OCI-LY1 (cell line): ENCODE data around the gene C11orf65.

Experiments used
- H2AFZ ChIP-seq: fragments of 200-600 bp; sonication (generic), shearing (Covaris generic); 2 replicates; pipeline ENCODE4 v1.6.0; 2014; ENCODE audit warnings: antibody characterized with exemption, mild to moderate bottlenecking, low read length
- H3F3A ChIP-seq: fragments of 200-600 bp; sonication (generic), shearing (Covaris generic); 2 replicates; pipeline ENCODE4 v1.6.0; 2014; ENCODE audit warnings: mild to moderate bottlenecking, antibody characterized with exemption, low read length, moderate library complexity; ENCODE audit not compliant: insufficient read depth
- H3K27ac ChIP-seq: fragments of 200-600 bp; sonication (generic); 2 replicates; pipeline ENCODE4 v1.5.1; 2014; ENCODE audit warnings: low read length, mixed run types, mild to moderate bottlenecking, low read depth; ENCODE audit not compliant: poor library complexity, severe bottlenecking
- H3K27me3 ChIP-seq: fragments of 200-600 bp; sonication (generic); 2 replicates; pipeline ENCODE4 v1.6.0; 2014; ENCODE audit warnings: antibody characterized with exemption, mild to moderate bottlenecking, low read length, moderate library complexity; ENCODE audit not compliant: insufficient read depth
- H3K36me3 ChIP-seq: fragments of 200-600 bp; sonication (generic); 2 replicates; pipeline ENCODE4 v1.6.1; 2014; ENCODE audit warnings: mild to moderate bottlenecking, antibody characterized with exemption, low read length, moderate library complexity, mixed read lengths; ENCODE audit not compliant: insufficient read depth
- H3K4me1 ChIP-seq: fragments of 200-600 bp; sonication (generic); 2 replicates; pipeline ENCODE4 v1.5.1; 2014; ENCODE audit warnings: mild to moderate bottlenecking, low read length, moderate library complexity; ENCODE audit not compliant: insufficient read depth, severe bottlenecking
- H3K4me2 ChIP-seq: fragments of 200-600 bp; sonication (generic), shearing (Covaris generic); 2 replicates; pipeline ENCODE4 v1.6.1; 2014; ENCODE audit warnings: low read length
- H3K4me3 ChIP-seq: fragments of 200-600 bp; sonication (generic); 2 replicates; pipeline ENCODE4 v1.5.1; 2014; ENCODE audit warnings: low read length, low read depth, mild to moderate bottlenecking, mixed read lengths; ENCODE audit not compliant: poor library complexity, severe bottlenecking
- H3K79me2 ChIP-seq: fragments of 200-600 bp; shearing (Covaris generic); 2 replicates; pipeline ENCODE4 v1.6.1; 2016; ENCODE audit warnings: mixed run types, low read length, mixed read lengths; ENCODE audit not compliant: insufficient read depth
- H3K9ac ChIP-seq: fragments of 200-600 bp; sonication (generic), shearing (Covaris generic); 2 replicates; pipeline ENCODE4 v1.6.1; 2014; ENCODE audit warnings: mild to moderate bottlenecking, low read length, mixed read lengths
- H3K9me2 ChIP-seq: fragments of 200-600 bp; sonication (generic), shearing (Covaris generic); 2 replicates; pipeline ENCODE4 v1.6.1; 2014; ENCODE audit warnings: low read depth, mild to moderate bottlenecking, low read length, mixed read lengths
- H3K9me3 ChIP-seq: fragments of 200-600 bp; shearing (Covaris generic); 2 replicates; pipeline ENCODE4 v1.6.1; 2014; ENCODE audit warnings: low read length, mixed read lengths
- H4K20me1 ChIP-seq: fragments of 200-600 bp; sonication (generic), shearing (Covaris generic); 2 replicates; pipeline ENCODE4 v1.6.0; 2016; ENCODE audit warnings: mild to moderate bottlenecking, low read length; ENCODE audit not compliant: insufficient read depth
- EZH2 ChIP-seq: fragments of 200-600 bp; sonication (generic), shearing (Covaris generic); IDR thresholded peaks from 2 replicates; pipeline ENCODE4 v1.8.0; 2017; ENCODE audit warnings: borderline replicate concordance, mixed run types, mild to moderate bottlenecking, antibody characterized with exemption, low read length, moderate library complexity, mixed read lengths
- TF ChIP-seq, protein P1 (sequence below): fragments of 200-600 bp; sonication (generic), shearing (Covaris generic); IDR thresholded peaks from 2 replicates; pipeline ENCODE4 v1.5.1; 2017; ENCODE audit warnings: mild to moderate bottlenecking, antibody characterized with exemption, low read length, moderate library complexity, mixed read lengths

C11orf65 gene

DNA sequence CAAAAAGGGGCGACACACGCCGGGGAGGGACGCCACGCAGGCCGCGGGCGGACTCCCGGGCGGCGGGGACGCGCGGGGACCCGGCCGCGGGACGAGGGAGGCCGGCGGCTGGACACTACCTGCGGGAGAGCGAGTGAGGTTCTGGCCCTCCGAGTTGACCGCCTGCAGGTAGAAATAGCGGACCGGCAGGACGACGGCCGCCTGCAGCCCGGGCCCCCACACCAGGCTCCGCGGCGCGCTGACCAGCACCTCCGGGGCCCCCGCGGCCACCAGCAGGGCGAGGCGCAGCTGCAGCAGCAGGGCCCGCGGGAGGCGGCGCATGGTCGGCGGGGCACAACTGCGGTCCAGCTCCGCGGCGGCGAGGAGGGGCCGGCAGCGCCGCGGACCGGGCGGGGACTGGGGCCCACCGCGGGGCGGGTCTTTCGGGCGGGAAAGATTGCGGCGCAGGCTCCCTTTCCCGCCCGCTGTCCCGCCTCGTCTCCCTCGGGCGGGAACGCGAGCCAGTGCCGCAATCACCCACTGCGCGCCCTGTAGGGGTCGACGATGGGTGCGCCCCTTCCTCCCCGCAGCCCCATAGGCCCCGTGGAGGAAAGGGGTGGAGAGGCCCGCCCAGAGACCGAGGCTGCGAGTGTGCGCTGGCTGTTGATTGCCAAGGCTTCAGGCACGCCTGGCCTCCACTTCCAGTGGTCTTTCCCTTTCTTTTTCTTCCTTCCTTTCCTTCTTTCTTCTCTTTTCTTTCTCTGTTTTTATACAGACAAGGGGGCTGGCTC, 30.9 kb upstream of the C11orf65 start, which contains the start of gene POGLUT3:
Gene POGLUT3, minus strand, starts transcription at position 339 of the 770 bp plus-strand sequence. Its CDS starts 18 bp downstream, at position 321.
- Histone ChIP-seq H3K79me2 (no peaks in the 10 kb centered on the region), H2AFZ (no peak within 1 kb of the TSS), H3K4me1 (peaks cover 11% of the 10 kb centered on the region), H3K4me2 (peak within 1 kb of the TSS; percentile 71), H3K36me3 (no peaks in the 10 kb centered on the region), H3K9me2 (no peaks in the 10 kb centered on the region), H3K4me3 (peak within 1 kb of the TSS; percentile 58), H3K27me3 (peaks cover 9% of the 10 kb centered on the region; the same call in 1 of the 2 replicates), H4K20me1 (no peaks in the 10 kb centered on the region), H3K9ac (peak within 1 kb of the TSS; percentile 4; the same call in 1 of the 2 replicates), H3K9me3 (no peaks in the 10 kb centered on the region), H3F3A (no peaks in the 10 kb centered on the region), H3K27ac (no peak within 1 kb of the TSS)
- no peak for TF ChIP-seq EZH2

DNA sequence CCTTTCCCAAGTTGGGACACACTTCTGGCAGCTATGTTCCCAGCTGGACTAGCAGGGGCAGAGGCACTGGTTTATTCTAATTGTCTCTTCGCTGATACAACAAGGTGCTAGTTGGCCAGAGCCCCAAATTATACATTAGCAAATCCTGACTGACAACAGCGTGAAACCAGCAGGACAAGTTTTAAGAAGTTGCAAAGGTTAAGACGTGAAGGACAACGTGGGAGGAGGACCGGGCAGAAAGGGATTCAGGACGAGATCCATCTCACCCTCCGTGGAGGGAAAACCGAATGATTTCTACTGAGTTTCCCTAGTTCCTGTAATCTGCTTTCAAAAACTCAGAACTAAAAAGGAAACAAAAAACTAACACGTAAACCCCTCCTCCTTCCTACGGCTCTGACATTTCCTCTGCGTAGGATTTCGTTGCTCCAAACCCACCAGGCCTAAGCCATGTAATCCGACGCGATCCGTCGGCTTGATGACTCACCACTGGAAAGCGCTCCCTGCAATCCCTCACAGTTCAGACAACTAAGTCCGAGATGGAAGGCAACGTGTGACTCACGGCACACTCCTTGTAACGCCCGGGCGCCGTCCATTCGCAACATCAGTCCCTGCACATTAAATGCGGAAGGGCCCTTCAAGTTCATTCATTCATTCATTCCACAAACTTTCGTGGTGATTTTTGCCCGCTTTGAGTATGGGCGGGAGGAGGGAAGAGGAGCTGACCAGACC, 30.2 kb upstream of the C11orf65 start:
- no peak overlapping the region for H2AFZ ChIP-seq
- peak overlapping the region; percentile 58 for H3K4me3 ChIP-seq
- peaks cover 9% of the 10 kb centered on the region; the same call in 1 of the 2 replicates for H3K27me3 ChIP-seq
- peak overlapping the region; percentile 4; the same call in 1 of the 2 replicates for H3K9ac ChIP-seq
- H4K20me1 ChIP-seq, result no peaks in the 10 kb centered on the region
- no peak overlapping the region for H3K27ac ChIP-seq
- peak overlapping the region; percentile 71 for H3K4me2 ChIP-seq
- H3F3A ChIP-seq, result no peaks in the 10 kb centered on the region
- TF ChIP-seq, protein P1, sequence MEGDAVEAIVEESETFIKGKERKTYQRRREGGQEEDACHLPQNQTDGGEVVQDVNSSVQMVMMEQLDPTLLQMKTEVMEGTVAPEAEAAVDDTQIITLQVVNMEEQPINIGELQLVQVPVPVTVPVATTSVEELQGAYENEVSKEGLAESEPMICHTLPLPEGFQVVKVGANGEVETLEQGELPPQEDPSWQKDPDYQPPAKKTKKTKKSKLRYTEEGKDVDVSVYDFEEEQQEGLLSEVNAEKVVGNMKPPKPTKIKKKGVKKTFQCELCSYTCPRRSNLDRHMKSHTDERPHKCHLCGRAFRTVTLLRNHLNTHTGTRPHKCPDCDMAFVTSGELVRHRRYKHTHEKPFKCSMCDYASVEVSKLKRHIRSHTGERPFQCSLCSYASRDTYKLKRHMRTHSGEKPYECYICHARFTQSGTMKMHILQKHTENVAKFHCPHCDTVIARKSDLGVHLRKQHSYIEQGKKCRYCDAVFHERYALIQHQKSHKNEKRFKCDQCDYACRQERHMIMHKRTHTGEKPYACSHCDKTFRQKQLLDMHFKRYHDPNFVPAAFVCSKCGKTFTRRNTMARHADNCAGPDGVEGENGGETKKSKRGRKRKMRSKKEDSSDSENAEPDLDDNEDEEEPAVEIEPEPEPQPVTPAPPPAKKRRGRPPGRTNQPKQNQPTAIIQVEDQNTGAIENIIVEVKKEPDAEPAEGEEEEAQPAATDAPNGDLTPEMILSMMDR, result no peak
- TF ChIP-seq EZH2, result no peak
- no peaks in the 10 kb centered on the region for H3K36me3 ChIP-seq
- H3K4me1 ChIP-seq, result peaks cover 11% of the 10 kb centered on the region
- H3K9me3 ChIP-seq, result no peaks in the 10 kb centered on the region
- no peaks in the 10 kb centered on the region for H3K79me2 ChIP-seq
- no peaks in the 10 kb centered on the region for H3K9me2 ChIP-seq

DNA sequence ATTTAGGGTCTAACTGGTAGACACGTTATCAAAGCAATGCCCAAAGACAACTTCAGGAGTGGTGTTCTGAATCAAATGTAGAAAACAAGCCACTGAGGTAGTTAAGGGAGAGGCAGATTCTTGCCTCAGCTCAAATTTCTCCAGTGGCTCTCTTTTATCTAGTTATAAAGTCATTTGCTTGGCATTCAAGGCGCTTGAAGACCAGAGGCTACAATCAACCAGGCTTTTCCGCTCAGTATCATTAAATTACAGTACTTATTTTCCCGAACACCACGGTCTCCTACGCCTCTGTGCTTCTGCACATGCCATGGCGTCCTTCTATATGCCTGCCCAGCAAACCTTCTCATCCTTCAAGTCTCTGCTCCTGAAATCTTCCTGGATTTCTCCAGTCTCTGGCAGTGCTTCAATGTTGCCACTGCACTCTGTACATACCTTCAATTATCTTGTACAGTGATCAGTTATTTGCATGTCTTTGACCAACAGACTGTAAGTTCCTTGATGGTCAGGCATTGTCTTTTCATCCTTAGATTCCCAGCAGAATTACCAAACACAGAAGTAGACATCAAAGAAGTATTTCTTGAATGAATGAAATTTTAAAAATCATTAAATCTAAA, 29.4 kb upstream of the C11orf65 start:
- TF ChIP-seq EZH2, result no peak
- TF ChIP-seq, protein P1, result no peak
- H3K4me1 ChIP-seq, result peaks cover 11% of the 10 kb centered on the region
- H3K79me2 ChIP-seq, result no peaks in the 10 kb centered on the region
- no peaks in the 10 kb centered on the region for H3K36me3 ChIP-seq
- H3K9me2 ChIP-seq, result no peaks in the 10 kb centered on the region
- H3K9ac ChIP-seq, result no peak overlapping the region
- peaks cover 9% of the 10 kb centered on the region; the same call in 1 of the 2 replicates for H3K27me3 ChIP-seq
- H3K4me2 ChIP-seq, result no peak overlapping the region
- no peak overlapping the region for H3K4me3 ChIP-seq
- no peaks in the 10 kb centered on the region for H4K20me1 ChIP-seq
- H3F3A ChIP-seq, result no peaks in the 10 kb centered on the region
- H2AFZ ChIP-seq, result no peak overlapping the region
- no peaks in the 10 kb centered on the region for H3K9me3 ChIP-seq
- no peak overlapping the region for H3K27ac ChIP-seq
